Stimulated activated CD8-positive, alpha-beta memory T cell treated with anti-CD3 and anti-CD28 coated beads, Interleukin-7, amount 100 ng/mL, for 24 hours (primary cell): ENCODE data around the gene RFXAP.

ENCODE experiments used
- DNase-seq: peaks from one replicate; pipeline ENCODE4 v3.0.0-alpha.2; 2020; ENCODE audit warnings: low read depth

RFXAP gene

GRCh38 chr13:36866232-36866631 lies 47.2 kb downstream of the RFXAP start:
- no peak for DNase-seq

- DNase-seq: no peak
Measured at GRCh38 chr13:36870050-36870692, 51.1 kb downstream of the RFXAP start.

- DNase-seq: no peak
Measured at GRCh38 chr13:36872621-36873020, 53.6 kb downstream of the RFXAP start.

- no peak for DNase-seq
Measured at GRCh38 chr13:36875431-36875830, 56.4 kb downstream of the RFXAP start.

- DNase-seq: no peak
Measured at GRCh38 chr13:36875961-36876360, 56.9 kb downstream of the RFXAP start.
